Glomerular visceral epithelial cell (primary cell): ENCODE data around the gene LSP1.
"Not testable (repeated sequence)": the region's sequence is repeated elsewhere in the genome, so short reads cannot be mapped to it uniquely, and the experiment has no call there.

Experiments
- DNase-seq: peaks from one replicate; pipeline ENCODE4 v3.0.0-alpha.2; 2016; ENCODE audit errors: extremely low spot score

Gene LSP1

GRCh38 chr11:1852877-1853276 lies at the start of gene LSP1:
Gene LSP1 (plus strand): TSS chr11:1853084. CDS start chr11:1853145, 61 bp downstream.
- DNase-seq: no peak

DNA sequence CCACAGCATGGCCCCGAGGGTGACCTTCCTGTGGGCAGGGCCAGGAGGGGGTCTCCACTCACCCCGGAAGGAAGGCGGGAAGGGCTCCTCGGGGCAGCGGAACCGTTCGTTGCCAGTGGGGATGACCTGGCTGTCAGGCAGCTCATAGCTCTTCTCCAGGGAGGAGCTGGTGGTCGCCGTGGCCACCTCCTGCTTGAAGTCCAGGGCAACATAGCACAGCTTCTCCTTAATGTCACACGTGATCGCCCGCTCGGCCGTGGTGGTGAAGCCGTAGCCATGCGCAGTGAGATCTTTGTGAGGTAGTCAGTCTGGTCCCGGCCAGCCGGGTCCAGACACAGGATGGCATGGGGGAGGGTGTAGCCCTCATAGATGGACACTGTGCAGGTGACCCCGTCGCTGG lies 49.6 kb upstream of the LSP1 start:
- no peak for DNase-seq

- not testable (repeated sequence) for DNase-seq
These were observed 48.9 kb upstream of the LSP1 start for GRCh38 chr11:1803835-1804519.

- DNase-seq: no peak
These were observed 47.4 kb upstream of the LSP1 start for GRCh38 chr11:1805525-1805924.

GRCh38 chr11:1807264-1807995 lies 45.5 kb upstream of the LSP1 start:
- no peak for DNase-seq

DNA sequence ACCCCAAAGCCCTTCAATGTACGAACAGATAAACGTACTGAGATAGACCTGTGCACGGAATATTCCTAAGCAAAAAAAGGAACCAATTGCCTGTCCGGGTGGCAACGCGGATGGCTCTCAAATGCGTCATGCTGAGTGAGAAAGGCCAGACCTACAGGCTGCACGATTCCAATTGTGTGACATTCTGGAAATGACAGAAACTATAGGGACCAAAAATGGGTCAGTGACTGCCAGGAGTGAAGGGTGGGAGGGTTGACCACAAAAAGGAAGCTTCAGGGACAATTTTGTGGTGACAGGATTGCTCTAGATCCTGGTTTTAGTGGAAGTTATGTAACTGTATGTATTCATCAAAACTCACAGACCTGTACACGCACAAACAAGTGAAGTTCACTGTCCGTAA lies 42.1 kb upstream of the LSP1 start:
- no peak for DNase-seq

DNA sequence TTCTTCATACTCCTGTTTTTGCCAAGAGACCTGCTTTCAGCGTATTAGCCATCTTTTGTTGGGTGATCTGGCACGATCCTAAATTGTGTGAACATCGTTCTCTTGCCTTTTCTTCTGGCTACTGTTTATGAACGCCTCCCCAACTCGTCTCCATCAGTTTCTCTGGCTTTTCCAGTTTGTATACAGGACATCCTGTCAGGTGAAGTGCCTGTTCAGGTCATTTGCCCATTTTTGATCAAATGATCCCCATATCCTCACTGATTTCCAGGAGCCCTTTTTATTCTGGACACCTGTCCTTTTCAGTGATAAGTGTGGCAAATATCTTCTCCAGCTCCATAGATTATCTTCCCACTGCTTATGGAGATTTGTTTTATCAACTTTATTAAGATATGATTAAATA lies 40.6 kb upstream of the LSP1 start:
- DNase-seq: no peak

DNA sequence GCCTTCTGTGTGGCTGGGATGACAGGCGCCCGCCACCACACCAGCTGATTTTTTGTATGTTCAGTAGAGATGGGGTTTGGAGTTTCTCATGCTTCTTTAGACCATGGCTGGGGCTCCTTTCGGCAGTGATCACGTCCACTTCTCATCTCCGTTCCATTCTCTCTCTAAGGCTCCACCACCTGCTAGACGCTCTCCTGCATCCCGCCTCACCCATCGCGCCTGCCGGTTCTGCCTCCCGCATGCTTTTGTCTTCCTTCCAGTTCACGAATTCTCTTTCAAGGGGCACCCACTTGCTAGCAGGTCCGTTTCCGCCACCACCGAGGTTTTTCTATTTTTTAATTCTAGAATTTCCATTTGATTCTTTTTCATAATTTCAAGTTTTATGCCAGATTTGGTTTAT lies 40.1 kb upstream of the LSP1 start:
- DNase-seq: no peak

GRCh38 chr11:1813356-1813755 lies 39.5 kb upstream of the LSP1 start:
- not testable (repeated sequence) for DNase-seq

- no peak for DNase-seq
These were observed 38.2 kb upstream of the LSP1 start for GRCh38 chr11:1814691-1815090.

GRCh38 chr11:1815311-1815710 lies 37.6 kb upstream of the LSP1 start:
- no peak for DNase-seq

DNA sequence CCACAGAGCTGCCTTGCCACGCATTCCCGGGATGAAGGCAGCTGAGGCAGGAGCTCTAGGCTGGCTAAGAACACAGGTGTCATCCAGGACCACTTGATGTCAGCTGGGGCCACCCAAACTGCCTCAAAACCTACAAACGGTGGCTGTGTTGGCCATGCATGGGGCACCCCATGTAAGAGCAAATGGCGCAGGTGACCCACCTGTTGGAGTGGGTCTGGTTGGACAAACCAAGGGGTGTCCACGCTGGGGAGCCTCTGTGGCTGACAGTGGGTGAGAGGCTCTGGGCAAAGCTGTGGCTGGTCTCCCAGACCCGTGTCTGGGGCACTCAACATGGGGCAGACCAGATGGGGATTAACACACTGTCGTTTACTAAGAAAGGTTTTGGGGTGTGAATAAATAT lies 37.1 kb upstream of the LSP1 start:
- DNase-seq: no peak

GRCh38 chr11:1817000-1817399 lies 35.9 kb upstream of the LSP1 start:
- no peak for DNase-seq

DNA sequence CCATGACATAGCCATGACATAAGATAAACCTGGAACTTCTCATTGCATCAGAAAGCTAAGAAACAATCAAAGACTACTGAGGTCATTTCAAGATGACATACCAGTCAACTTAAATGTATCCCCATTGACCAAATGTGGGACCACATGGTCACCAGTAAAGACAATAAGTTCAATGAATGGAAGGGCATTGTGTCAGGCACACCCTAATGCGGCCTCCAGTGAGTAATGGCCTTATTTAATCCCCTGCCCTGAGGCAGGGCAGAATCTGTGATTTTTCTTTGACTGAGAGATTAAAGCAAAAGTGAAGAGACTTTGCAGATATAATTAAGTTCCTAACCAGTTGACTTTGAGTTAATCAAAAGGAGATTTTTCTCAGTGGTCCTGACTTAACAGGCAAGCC lies 35.4 kb upstream of the LSP1 start:
- no peak for DNase-seq

GRCh38 chr11:1819074-1819473 lies 33.8 kb upstream of the LSP1 start:
- DNase-seq: no peak

DNA sequence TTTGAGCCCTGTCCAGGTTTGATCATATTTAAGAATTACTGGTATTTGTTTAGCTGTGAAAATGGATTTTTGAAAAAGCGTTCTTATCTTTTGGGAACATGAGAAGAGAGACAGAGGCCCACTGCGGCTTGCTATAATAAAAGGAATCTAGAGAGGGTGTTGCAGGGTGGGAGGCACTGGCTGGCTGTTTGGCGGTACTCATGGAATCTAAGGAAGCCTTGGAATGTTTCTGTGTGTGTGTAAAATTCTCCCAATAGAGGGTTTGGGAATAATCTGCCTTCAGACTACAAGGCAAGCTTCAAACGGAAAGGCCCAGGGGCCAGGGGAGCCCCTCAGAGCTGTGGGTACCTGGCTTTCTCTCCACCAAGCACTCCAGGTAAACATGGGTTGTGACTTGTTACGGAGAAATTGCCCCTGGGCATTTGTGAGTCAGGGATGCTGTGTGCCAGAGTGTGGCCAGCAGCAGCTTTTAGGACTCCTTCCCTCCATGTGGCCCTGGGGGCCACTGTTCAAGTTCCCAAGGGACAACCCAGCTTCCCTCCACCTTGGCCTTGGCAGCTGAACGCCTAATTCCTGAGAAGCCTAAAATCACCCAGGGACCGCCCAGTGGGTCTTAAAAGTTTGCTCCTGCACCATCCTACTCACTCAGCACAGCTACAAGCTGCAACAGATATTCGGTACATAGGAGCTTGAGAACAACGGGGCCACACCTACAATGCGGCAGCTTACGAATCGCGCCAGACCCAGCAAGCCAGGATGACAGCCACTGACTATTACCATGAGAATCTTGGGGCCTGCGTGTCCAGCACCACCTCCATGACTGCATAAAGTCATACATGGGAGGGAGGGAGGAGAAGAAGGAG lies 32.2 kb upstream of the LSP1 start:
- DNase-seq: no peak

GRCh38 chr11:1821562-1821961 lies 31.3 kb upstream of the LSP1 start:
- DNase-seq: no peak

GRCh38 chr11:1822648-1823375 lies 30.1 kb upstream of the LSP1 start:
- no peak for DNase-seq

GRCh38 chr11:1823376-1824220 lies 29.3 kb upstream of the LSP1 start:
- no peak for DNase-seq

- no peak for DNase-seq
These were observed 28.5 kb upstream of the LSP1 start for GRCh38 chr11:1824221-1825038.
